ENCODE results near the gene IL1RAPL1. TPM values are rescaled to one million over a fixed set of nuclear protein-coding genes. Genes with fewer than 3 reads are reported as not detected.

The IL1RAPL1 gene
- total RNA-seq, 5 donors from 2014 or later (not counting 1 experiment from before 2014, with no cell fraction given) = not detected

DNA sequence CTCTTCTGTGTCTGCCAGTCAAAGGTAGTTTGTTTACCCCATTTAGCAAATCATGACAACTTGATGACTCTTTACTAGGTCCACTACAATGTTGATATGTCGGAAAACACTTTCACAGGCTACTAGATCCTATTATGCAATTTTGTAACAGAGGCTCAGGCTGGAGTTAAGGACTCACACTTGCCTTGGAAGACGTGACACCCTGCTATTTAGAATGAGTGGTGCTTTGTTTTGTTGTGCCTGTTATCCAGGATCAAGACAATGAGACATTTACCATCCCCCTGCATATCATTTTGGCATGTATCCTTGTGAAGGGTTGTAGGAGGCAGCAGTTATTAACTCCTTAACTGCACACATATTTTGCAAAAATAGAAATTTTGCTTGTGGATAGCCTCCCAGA is 263.7 kb downstream of the IL1RAPL1 start:
- no peaks in the 10 kb centered on the region for H3K36me3 ChIP-seq (ENCODE audit: control insufficient read depth in 2 of 2, extremely low read depth in 1 of 2, insufficient read depth in 1 of 2, low read length in 1 of 2)
- no peak for ATAC-seq (replicated peaks in 1 of 4)
- CTCF ChIA-PET = no interaction called here
- POLR2A ChIA-PET = no interaction called here
- no peaks in the 10 kb centered on the region for H3K4me1 ChIP-seq (ENCODE audit: control insufficient read depth in 1 of 2, extremely low read depth in 1 of 2, insufficient read depth in 2 of 2, low read length in 2 of 2)
- H3K36me3 Mint-ChIP-seq = no peaks in the 10 kb centered on the region
- no peaks in the 10 kb centered on the region for H3K27me3 ChIP-seq (replicated peaks in 1 of 2; ENCODE audit: control insufficient read depth in 2 of 2, extremely low read depth in 1 of 2, insufficient read depth in 2 of 2, low read length in 1 of 2)
- H3K27me3 Mint-ChIP-seq = peaks cover 0 to 4% of the 10 kb centered on the region in 2 donors
- H3K9me3 Mint-ChIP-seq = peaks cover 2 to 18% (median 12%) of the 10 kb centered on the region in 3 donors
- H3K4me3 Mint-ChIP-seq = no peak overlapping the region
- WGBS (ENCODE audit: insufficient coverage) = no CpG with 5 or more reads among the region's 2 CpGs
- no peak overlapping the region for H3K27ac Mint-ChIP-seq
- no peak for DNase-seq
- no peak overlapping the region for H3K4me3 ChIP-seq (ENCODE audit: control insufficient read depth in 1 of 2, extremely low read depth in 1 of 2, low read length in 1 of 2)
- H3K27ac ChIP-seq (ENCODE audit: low read length) = no peak overlapping the region
- no peaks in the 10 kb centered on the region for H3K4me1 Mint-ChIP-seq
- no peaks in the 10 kb centered on the region for H3K9me3 ChIP-seq

DNA sequence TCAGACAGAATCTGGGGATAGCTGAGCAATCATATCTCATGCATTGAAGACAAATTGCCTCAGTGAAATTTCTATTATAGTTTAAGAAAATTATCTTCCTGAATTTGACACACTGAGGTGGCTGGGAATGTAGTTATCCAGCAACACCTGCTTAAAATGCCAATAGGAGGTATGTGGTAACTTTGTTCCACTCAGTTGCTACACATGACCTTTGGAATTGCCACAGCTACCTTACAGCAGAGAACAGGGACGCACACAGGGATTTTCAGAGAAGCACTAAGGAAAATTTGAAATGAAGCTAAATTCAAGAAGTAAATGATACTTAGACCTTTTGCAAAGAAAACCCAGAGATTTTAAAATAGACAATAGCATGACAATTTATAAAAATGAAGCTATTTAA is 264.6 kb downstream of the IL1RAPL1 start:
- no peaks in the 10 kb centered on the region for H3K9me3 ChIP-seq
- peaks cover 0 to 4% of the 10 kb centered on the region in 2 donors for H3K27me3 Mint-ChIP-seq
- ChIA-PET CTCF (no interaction called here), POLR2A (no interaction called here)
- H3K36me3 ChIP-seq (ENCODE audit: control insufficient read depth in 2 of 2, extremely low read depth in 1 of 2, insufficient read depth in 1 of 2, low read length in 1 of 2) = no peaks in the 10 kb centered on the region
- no peak overlapping the region for H3K4me3 ChIP-seq (ENCODE audit: control insufficient read depth in 1 of 2, extremely low read depth in 1 of 2, low read length in 1 of 2)
- WGBS (ENCODE audit: insufficient coverage) = no CpG with 5 or more reads among the region's 1 CpG
- no peaks in the 10 kb centered on the region for H3K36me3 Mint-ChIP-seq
- no peak overlapping the region for H3K27ac ChIP-seq (ENCODE audit: low read length)
- no peak overlapping the region for H3K4me3 Mint-ChIP-seq
- peaks cover 2 to 12% (median 11%) of the 10 kb centered on the region in 3 donors for H3K9me3 Mint-ChIP-seq
- no peaks in the 10 kb centered on the region for H3K4me1 ChIP-seq (ENCODE audit: control insufficient read depth in 1 of 2, extremely low read depth in 1 of 2, insufficient read depth in 2 of 2, low read length in 2 of 2)
- ATAC-seq (replicated peaks in 1 of 4) (no peak), DNase-seq (no peak)
- H3K27me3 ChIP-seq (replicated peaks in 1 of 2; ENCODE audit: control insufficient read depth in 2 of 2, extremely low read depth in 1 of 2, insufficient read depth in 2 of 2, low read length in 1 of 2) = no peaks in the 10 kb centered on the region
- H3K4me1 Mint-ChIP-seq = no peaks in the 10 kb centered on the region
- H3K27ac Mint-ChIP-seq = no peak overlapping the region

DNA sequence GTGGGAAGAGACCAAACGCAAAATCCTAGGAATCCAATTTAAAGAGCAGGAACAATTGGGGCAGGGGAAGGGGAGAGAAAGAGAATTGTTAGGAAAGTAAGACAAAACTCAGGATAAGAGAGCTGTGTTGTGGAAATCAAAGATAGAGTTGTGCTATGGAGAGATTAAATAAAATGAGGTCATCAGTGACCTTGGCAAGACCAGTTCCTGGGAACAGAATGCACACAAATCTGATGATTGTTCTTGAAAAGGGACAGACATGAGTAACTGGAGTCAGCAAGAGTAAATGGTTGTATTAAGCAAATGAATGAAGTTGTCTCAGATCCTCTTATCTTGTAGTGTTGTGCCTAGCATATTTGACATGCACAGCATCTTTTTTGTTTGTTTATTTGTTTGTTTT is 267.4 kb downstream of the IL1RAPL1 start:
- Histone ChIP-seq H3K27me3 (replicated peaks in 1 of 2; ENCODE audit: control insufficient read depth in 2 of 2, extremely low read depth in 1 of 2, insufficient read depth in 2 of 2, low read length in 1 of 2) (no peaks in the 10 kb centered on the region), H3K4me1 (ENCODE audit: control insufficient read depth in 1 of 2, extremely low read depth in 1 of 2, insufficient read depth in 2 of 2, low read length in 2 of 2) (no peaks in the 10 kb centered on the region), H3K27ac (ENCODE audit: low read length) (no peak overlapping the region), H3K36me3 (ENCODE audit: control insufficient read depth in 2 of 2, extremely low read depth in 1 of 2, insufficient read depth in 1 of 2, low read length in 1 of 2) (no peaks in the 10 kb centered on the region), H3K9me3 (no peaks in the 10 kb centered on the region), H3K4me3 (ENCODE audit: control insufficient read depth in 1 of 2, extremely low read depth in 1 of 2, low read length in 1 of 2) (no peak overlapping the region)
- Mint-ChIP-seq H3K4me3 (no peak overlapping the region), H3K27me3 (peaks cover 0 to 4% of the 10 kb centered on the region in 2 donors), H3K9me3 (peaks cover 2 to 12% (median 3%) of the 10 kb centered on the region in 3 donors), H3K36me3 (no peaks in the 10 kb centered on the region), H3K4me1 (no peaks in the 10 kb centered on the region), H3K27ac (no peak overlapping the region)
- 100% methylated on average over 1 of the region's 1 CpG for WGBS (ENCODE audit: insufficient coverage)
- ATAC-seq (replicated peaks in 1 of 4) (no peak), DNase-seq (no peak)
- ChIA-PET POLR2A (no interaction called here), CTCF (no interaction called here)

DNA sequence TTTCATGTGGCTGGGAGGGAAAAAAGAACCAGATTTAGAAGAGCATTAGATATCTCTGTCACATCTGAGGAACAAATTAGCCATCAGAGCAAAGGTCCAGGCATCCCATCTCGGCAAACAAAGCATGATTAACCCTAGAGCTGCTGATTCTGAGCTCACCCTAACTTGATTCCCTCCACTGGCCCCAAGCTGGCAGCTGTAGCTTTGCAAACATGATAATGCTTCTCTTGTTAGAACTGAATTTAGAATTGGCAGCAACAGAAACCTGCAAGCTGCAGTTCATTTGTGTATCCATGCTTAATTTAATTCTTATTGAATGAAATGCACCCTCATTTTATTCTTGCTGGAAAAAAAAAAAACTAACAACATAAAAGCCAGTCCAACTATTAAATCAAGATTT is 289.2 kb downstream of the IL1RAPL1 start:
- no peaks in the 10 kb centered on the region for H3K27me3 Mint-ChIP-seq
- no peaks in the 10 kb centered on the region for H3K4me1 Mint-ChIP-seq
- no peak overlapping the region for H3K27ac Mint-ChIP-seq
- H3K9me3 Mint-ChIP-seq = no peaks in the 10 kb centered on the region
- no peak overlapping the region for H3K4me3 Mint-ChIP-seq
- H3K4me3 ChIP-seq (ENCODE audit: control insufficient read depth in 1 of 2, extremely low read depth in 1 of 2, low read length in 1 of 2) = no peak overlapping the region
- no CpG with 5 or more reads among the region's 1 CpG for WGBS (ENCODE audit: insufficient coverage)
- no peak for ATAC-seq (replicated peaks in 1 of 4)
- POLR2A ChIA-PET = no interaction called here
- CTCF ChIA-PET = no interaction called here
- no peaks in the 10 kb centered on the region for H3K4me1 ChIP-seq (ENCODE audit: control insufficient read depth in 1 of 2, extremely low read depth in 1 of 2, insufficient read depth in 2 of 2, low read length in 2 of 2)
- no peaks in the 10 kb centered on the region for H3K9me3 ChIP-seq
- no peak overlapping the region for H3K27ac ChIP-seq (ENCODE audit: low read length)
- H3K27me3 ChIP-seq (replicated peaks in 1 of 2; ENCODE audit: control insufficient read depth in 2 of 2, extremely low read depth in 1 of 2, insufficient read depth in 2 of 2, low read length in 1 of 2) = no peaks in the 10 kb centered on the region
- no peaks in the 10 kb centered on the region for H3K36me3 ChIP-seq (ENCODE audit: control insufficient read depth in 2 of 2, extremely low read depth in 1 of 2, insufficient read depth in 1 of 2, low read length in 1 of 2)
- DNase-seq = no peak
- no peaks in the 10 kb centered on the region for H3K36me3 Mint-ChIP-seq

DNA sequence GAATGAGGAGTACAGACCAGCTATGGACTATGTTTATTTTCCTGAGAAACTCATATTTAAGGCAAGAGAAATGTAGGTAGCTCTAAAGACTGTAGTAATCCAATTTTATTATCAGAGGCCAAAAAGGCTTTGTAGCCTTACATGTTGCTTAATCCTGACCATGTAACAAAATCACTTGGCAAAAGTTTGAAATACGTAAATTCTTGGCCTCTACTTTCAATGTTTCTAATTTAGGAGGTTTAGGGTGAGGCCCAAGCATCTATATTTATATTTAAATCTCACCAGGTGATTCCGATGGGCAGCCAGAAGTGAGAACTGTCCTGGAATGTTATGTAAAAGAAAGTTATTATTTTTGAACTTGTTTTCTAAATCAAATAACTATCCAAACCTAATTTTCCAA is 289.7 kb downstream of the IL1RAPL1 start:
- no peak overlapping the region for H3K4me3 ChIP-seq (ENCODE audit: control insufficient read depth in 1 of 2, extremely low read depth in 1 of 2, low read length in 1 of 2)
- Mint-ChIP-seq H3K27ac (no peak overlapping the region), H3K27me3 (no peaks in the 10 kb centered on the region), H3K36me3 (no peaks in the 10 kb centered on the region), H3K4me1 (no peaks in the 10 kb centered on the region), H3K4me3 (no peak overlapping the region), H3K9me3 (peaks cover 0 to 3% (median 0%) of the 10 kb centered on the region in 3 donors)
- no CpG with 5 or more reads among the region's 2 CpGs for WGBS (ENCODE audit: insufficient coverage)
- no peak overlapping the region for H3K27ac ChIP-seq (ENCODE audit: low read length)
- ChIA-PET POLR2A (no interaction called here), CTCF (no interaction called here)
- DNase-seq (no peak), ATAC-seq (replicated peaks in 1 of 4) (no peak)
- no peaks in the 10 kb centered on the region for H3K36me3 ChIP-seq (ENCODE audit: control insufficient read depth in 2 of 2, extremely low read depth in 1 of 2, insufficient read depth in 1 of 2, low read length in 1 of 2)
- no peaks in the 10 kb centered on the region for H3K4me1 ChIP-seq (ENCODE audit: control insufficient read depth in 1 of 2, extremely low read depth in 1 of 2, insufficient read depth in 2 of 2, low read length in 2 of 2)
- no peaks in the 10 kb centered on the region for H3K9me3 ChIP-seq
- no peaks in the 10 kb centered on the region for H3K27me3 ChIP-seq (replicated peaks in 1 of 2; ENCODE audit: control insufficient read depth in 2 of 2, extremely low read depth in 1 of 2, insufficient read depth in 2 of 2, low read length in 1 of 2)

DNA sequence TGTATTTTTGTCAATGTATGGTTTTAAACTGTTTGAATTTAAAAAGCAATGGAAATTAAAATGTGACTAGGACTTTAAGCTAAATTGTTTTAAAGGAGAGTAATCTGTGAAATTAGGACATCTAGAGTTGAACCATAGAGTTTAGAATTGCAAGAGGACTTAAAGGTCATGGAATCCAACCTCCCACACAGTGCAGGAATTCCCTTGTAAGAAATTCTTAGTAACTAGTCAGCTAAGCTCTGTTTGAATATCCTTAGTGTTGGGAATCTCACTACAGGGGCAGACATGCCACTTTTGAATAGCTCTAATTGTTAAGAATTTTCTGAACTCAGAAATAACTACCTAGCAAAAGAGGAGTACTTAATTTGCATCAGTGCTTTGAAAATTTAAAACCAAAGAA is 292.9 kb downstream of the IL1RAPL1 start:
- Mint-ChIP-seq H3K36me3 (no peaks in the 10 kb centered on the region), H3K27me3 (no peaks in the 10 kb centered on the region), H3K4me1 (no peaks in the 10 kb centered on the region), H3K9me3 (peaks cover 0 to 3% (median 0%) of the 10 kb centered on the region in 3 donors), H3K27ac (no peak overlapping the region), H3K4me3 (no peak overlapping the region)
- POLR2A ChIA-PET = no interaction called here
- DNase-seq = no peak
- no peak for ATAC-seq (replicated peaks in 1 of 4)
- Histone ChIP-seq H3K36me3 (ENCODE audit: control insufficient read depth in 2 of 2, extremely low read depth in 1 of 2, insufficient read depth in 1 of 2, low read length in 1 of 2) (no peaks in the 10 kb centered on the region), H3K4me3 (ENCODE audit: control insufficient read depth in 1 of 2, extremely low read depth in 1 of 2, low read length in 1 of 2) (no peak overlapping the region), H3K27me3 (replicated peaks in 1 of 2; ENCODE audit: control insufficient read depth in 2 of 2, extremely low read depth in 1 of 2, insufficient read depth in 2 of 2, low read length in 1 of 2) (no peaks in the 10 kb centered on the region), H3K4me1 (ENCODE audit: control insufficient read depth in 1 of 2, extremely low read depth in 1 of 2, insufficient read depth in 2 of 2, low read length in 2 of 2) (no peaks in the 10 kb centered on the region), H3K27ac (ENCODE audit: low read length) (no peak overlapping the region), H3K9me3 (no peaks in the 10 kb centered on the region)
- CTCF ChIA-PET = no interaction called here

DNA sequence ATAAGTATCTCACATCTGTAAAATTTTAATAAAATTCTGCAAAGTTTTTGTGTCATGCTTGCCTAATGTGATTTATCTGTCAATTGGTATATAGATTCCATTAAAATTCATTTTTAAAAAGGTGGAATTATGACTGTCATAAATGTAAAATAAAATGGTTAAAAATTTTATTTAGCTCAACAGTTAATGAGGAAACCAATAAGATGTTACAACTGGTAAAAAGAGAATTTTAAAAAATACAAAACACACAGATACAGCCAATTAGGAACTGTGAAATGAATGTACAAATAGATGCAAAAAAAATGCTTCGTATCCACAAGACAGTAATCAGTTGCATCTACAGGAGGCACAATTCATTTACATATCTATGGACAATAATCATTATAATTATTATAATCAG is 297.6 kb downstream of the IL1RAPL1 start:
- H3K9me3 Mint-ChIP-seq = peaks cover 0 to 3% (median 0%) of the 10 kb centered on the region in 3 donors
- no peak overlapping the region for H3K27ac ChIP-seq (ENCODE audit: low read length)
- no CpG with 5 or more reads among the region's 1 CpG for WGBS (ENCODE audit: insufficient coverage)

More for the DNA sequence above, 297.6 kb downstream of the IL1RAPL1 start:
- no peaks in the 10 kb centered on the region for H3K36me3 ChIP-seq (ENCODE audit: control insufficient read depth in 2 of 2, extremely low read depth in 1 of 2, insufficient read depth in 1 of 2, low read length in 1 of 2)
- no peak overlapping the region for H3K4me3 ChIP-seq (ENCODE audit: control insufficient read depth in 1 of 2, extremely low read depth in 1 of 2, low read length in 1 of 2)
- DNase-seq (no peak), ATAC-seq (replicated peaks in 1 of 4) (no peak)
- ChIA-PET POLR2A (no interaction called here), CTCF (no interaction called here)
- no peaks in the 10 kb centered on the region for H3K4me1 ChIP-seq (ENCODE audit: control insufficient read depth in 1 of 2, extremely low read depth in 1 of 2, insufficient read depth in 2 of 2, low read length in 2 of 2)
- H3K27ac Mint-ChIP-seq = no peak overlapping the region
- no peaks in the 10 kb centered on the region for H3K4me1 Mint-ChIP-seq
- no peak overlapping the region for H3K4me3 Mint-ChIP-seq
- H3K27me3 Mint-ChIP-seq = peaks cover 0 to 4% of the 10 kb centered on the region in 2 donors
- no peaks in the 10 kb centered on the region for H3K36me3 Mint-ChIP-seq
- H3K9me3 ChIP-seq = no peaks in the 10 kb centered on the region
- no peaks in the 10 kb centered on the region for H3K27me3 ChIP-seq (replicated peaks in 1 of 2; ENCODE audit: control insufficient read depth in 2 of 2, extremely low read depth in 1 of 2, insufficient read depth in 2 of 2, low read length in 1 of 2)

Data from T-cell (primary cell).